HG03039 (cell line): Measurements from ENCODE around the gene PURB.
A peak's percentile ranks its signal among the peaks of the same experiment; 100 is the strongest.
"Not testable (repeated sequence)": the region's sequence is repeated elsewhere in the genome, so short reads cannot be mapped to it uniquely, and the experiment has no call there.

Source experiments
- ATAC-seq: cut with Tn5 transposase; IDR thresholded peaks from one replicate; pipeline ENCODE4 v1.9.1; 2021; ENCODE audit warnings: mild to moderate bottlenecking, moderate library complexity; ENCODE audit not compliant: unreplicated experiment

PURB gene

GRCh38 chr7:44854644-44855364 lies 30.5 kb downstream of the PURB start:
- no peak for ATAC-seq

GRCh38 chr7:44853391-44853790 lies 31.9 kb downstream of the PURB start:
- ATAC-seq: no peak

GRCh38 chr7:44852590-44852989 lies 32.7 kb downstream of the PURB start:
- ATAC-seq: no peak

- ATAC-seq: no peak
Observed at GRCh38 chr7:44849885-44850544, 35.3 kb downstream of the PURB start.

- ATAC-seq: no peak
Observed at GRCh38 chr7:44849259-44849884, 36.0 kb downstream of the PURB start.

GRCh38 chr7:44847920-44848634 lies 37.3 kb downstream of the PURB start, which contains the start of gene H2AZ2:
Gene H2AZ2, minus strand, starts transcription at chr7:44848087. Its CDS starts 116 bp downstream, at chr7:44847971.
- ATAC-seq: peak; percentile 76

GRCh38 chr7:44847509-44847919 lies 37.8 kb downstream of the PURB start:
- peak; percentile 61 for ATAC-seq

GRCh38 chr7:44846816-44847508 lies 38.4 kb downstream of the PURB start:
- ATAC-seq: no peak

- not testable (repeated sequence) for ATAC-seq
Observed at GRCh38 chr7:44846390-44846789, 38.9 kb downstream of the PURB start.

- no peak for ATAC-seq
Observed at GRCh38 chr7:44845451-44845850, 39.9 kb downstream of the PURB start.

GRCh38 chr7:44843440-44843839 lies 41.9 kb downstream of the PURB start:
- not testable (repeated sequence) for ATAC-seq

- ATAC-seq: not testable (repeated sequence)
Observed at GRCh38 chr7:44842675-44843074, 42.7 kb downstream of the PURB start.

GRCh38 chr7:44838751-44839150 lies 46.6 kb downstream of the PURB start:
- no peak for ATAC-seq

GRCh38 chr7:44827567-44827966 lies 57.8 kb downstream of the PURB start:
- no peak for ATAC-seq
